ENCODE measurements around the gene CDH23. TPM values are rescaled to one million over a fixed set of nuclear protein-coding genes. Genes with fewer than 3 reads are reported as not detected.
"Not testable (repeated sequence)": the region's sequence is repeated elsewhere in the genome, so short reads cannot be mapped to it uniquely, and the experiment has no call there.

Gene CDH23
- total and polyA plus RNA-seq, 7 donors: 1.00 to 3.8 (median 1.9) TPM

- Histone ChIP-seq H3K27ac (peak overlapping the region; percentile 97), H3K27me3 (ENCODE audit: insufficient read depth in 3 of 3, low read length in 2 of 3) (no peaks in the 10 kb centered on the region), H3K36me3 (ENCODE audit: insufficient read depth in 1 of 2, low read depth in 1 of 2) (no peaks in the 10 kb centered on the region), H3K9me3 (no peaks in the 10 kb centered on the region), H3K4me1 (peaks cover 47% of the 10 kb centered on the region), H3K4me3 (peak overlapping the region; percentile 82)
- WGBS, 3 donors: 47 to 69% (median 53%) methylated on average over 11 of the region's 11 CpGs
- TF ChIP-seq, protein P1, sequence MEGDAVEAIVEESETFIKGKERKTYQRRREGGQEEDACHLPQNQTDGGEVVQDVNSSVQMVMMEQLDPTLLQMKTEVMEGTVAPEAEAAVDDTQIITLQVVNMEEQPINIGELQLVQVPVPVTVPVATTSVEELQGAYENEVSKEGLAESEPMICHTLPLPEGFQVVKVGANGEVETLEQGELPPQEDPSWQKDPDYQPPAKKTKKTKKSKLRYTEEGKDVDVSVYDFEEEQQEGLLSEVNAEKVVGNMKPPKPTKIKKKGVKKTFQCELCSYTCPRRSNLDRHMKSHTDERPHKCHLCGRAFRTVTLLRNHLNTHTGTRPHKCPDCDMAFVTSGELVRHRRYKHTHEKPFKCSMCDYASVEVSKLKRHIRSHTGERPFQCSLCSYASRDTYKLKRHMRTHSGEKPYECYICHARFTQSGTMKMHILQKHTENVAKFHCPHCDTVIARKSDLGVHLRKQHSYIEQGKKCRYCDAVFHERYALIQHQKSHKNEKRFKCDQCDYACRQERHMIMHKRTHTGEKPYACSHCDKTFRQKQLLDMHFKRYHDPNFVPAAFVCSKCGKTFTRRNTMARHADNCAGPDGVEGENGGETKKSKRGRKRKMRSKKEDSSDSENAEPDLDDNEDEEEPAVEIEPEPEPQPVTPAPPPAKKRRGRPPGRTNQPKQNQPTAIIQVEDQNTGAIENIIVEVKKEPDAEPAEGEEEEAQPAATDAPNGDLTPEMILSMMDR (IDR thresholded peaks at IDR 0.05): no peak
- intact Hi-C loops (cut with DNase I): no loop called here
- DNase-seq (no peak), ATAC-seq (no peak)
Observed at GRCh38 chr10:71848325-71849275, 451.9 kb downstream of the CDH23 start.

DNA sequence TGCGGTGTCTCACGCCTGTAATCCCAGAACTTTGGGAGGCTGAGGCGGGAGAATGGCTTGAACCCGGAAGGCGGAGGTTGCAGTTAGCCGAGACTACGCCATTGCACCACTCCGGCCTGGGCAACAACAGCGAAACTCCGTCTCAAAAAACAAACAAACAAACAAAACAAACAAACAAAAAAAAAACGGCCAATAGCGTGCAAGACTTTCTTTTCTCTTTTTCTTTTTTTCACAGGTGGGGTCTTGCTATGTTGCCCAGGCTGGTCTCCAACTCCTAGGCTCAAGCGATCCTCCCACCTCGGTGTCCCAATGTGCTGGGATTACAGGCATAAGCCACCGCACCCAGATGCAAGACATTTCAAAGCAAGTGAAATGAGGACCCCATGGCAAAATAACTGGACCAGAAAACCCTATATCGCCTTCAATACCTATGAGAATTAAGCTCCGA, 452.8 kb downstream of the CDH23 start:
- ATAC-seq (no peak), DNase-seq (no peak)
- H3K4me3 ChIP-seq: peak overlapping the region; percentile 82
- no peaks in the 10 kb centered on the region for H3K27me3 ChIP-seq (ENCODE audit: insufficient read depth in 3 of 3, low read length in 2 of 3)
- TF ChIP-seq, protein P1 (IDR thresholded peaks at IDR 0.05): no peak
- peak overlapping the region; percentile 97 for H3K27ac ChIP-seq
- H3K36me3 ChIP-seq (ENCODE audit: insufficient read depth in 1 of 2, low read depth in 1 of 2): no peaks in the 10 kb centered on the region
- intact Hi-C loops (cut with DNase I): no loop called here
- 74 to 88% (median 78%) methylated on average over 17 of the region's 17 CpGs for WGBS, 3 donors
- H3K9me3 ChIP-seq: no peaks in the 10 kb centered on the region
- peaks cover 39% of the 10 kb centered on the region for H3K4me1 ChIP-seq

GRCh38 chr10:71850021-71850742, 453.5 kb downstream of the CDH23 start:
- no peak for DNase-seq
- no peaks in the 10 kb centered on the region for H3K27me3 ChIP-seq (ENCODE audit: insufficient read depth in 3 of 3, low read length in 2 of 3)
- intact Hi-C loops (cut with DNase I): no loop called here
- H3K9me3 ChIP-seq: no peaks in the 10 kb centered on the region
- TF ChIP-seq, protein P1 (IDR thresholded peaks at IDR 0.05): no peak
- ATAC-seq: no peak
- peak overlapping the region; percentile 82 for H3K4me3 ChIP-seq
- H3K27ac ChIP-seq: peak overlapping the region; percentile 97
- 2 to 4% (median 4%) methylated on average over 13 of the region's 13 CpGs for WGBS, 3 donors
- peaks cover 33% of the 10 kb centered on the region for H3K4me1 ChIP-seq
- H3K36me3 ChIP-seq (ENCODE audit: insufficient read depth in 1 of 2, low read depth in 1 of 2): no peaks in the 10 kb centered on the region

DNA sequence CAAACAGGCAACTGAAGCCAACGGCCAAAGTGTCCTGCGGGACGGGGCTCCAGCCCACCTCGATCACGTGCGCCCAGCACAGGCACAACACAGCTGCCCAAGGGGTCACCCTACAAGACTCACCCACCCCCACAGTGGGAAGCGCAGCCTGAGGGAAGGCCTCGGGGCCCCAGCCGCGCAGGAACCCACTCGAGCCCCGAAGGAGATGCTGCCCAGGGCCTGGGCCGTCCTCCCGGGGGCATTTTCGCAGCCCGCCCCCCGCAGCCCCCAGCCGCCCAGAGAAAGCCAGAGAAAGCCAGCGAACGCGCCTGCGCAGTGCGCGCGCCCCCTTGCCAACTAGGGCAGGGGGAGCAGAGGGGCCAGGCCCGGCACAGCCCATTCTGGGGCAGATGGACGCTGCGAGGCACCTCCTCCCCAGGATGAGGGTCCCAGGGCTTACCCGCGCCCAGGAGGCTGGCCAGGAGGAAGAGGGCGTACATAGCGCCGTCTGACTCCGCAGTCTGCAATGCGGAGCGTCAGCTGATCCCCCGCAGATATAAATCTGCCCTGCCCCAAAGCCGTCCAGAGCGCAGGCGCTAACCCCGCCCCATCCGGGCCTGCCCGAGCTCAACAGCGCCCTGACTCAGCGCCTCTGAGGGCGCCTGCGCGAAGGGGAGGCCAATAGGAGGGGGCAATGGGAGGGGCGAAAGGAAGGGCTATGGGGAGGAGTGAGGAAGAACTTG, 454.2 kb downstream of the CDH23 start, which contains the start of gene PSAP:
PSAP (minus strand) TSS at position 509 of the 722 bp plus-strand sequence; CDS start at position 479, 30 bp downstream.
- no peaks in the 10 kb centered on the region for H3K27me3 ChIP-seq (ENCODE audit: insufficient read depth in 3 of 3, low read length in 2 of 3)
- ATAC-seq (peak; percentile 93 to 96 (median 96)), DNase-seq (peak; percentile 100)
- intact Hi-C loops (cut with DNase I): no loop called here
- TF ChIP-seq, protein P1 (IDR thresholded peaks at IDR 0.05): no peak
- no peaks in the 10 kb centered on the region for H3K36me3 ChIP-seq (ENCODE audit: insufficient read depth in 1 of 2, low read depth in 1 of 2)
- peak within 1 kb of the TSS; percentile 82 for H3K4me3 ChIP-seq
- H3K9me3 ChIP-seq: no peaks in the 10 kb centered on the region
- WGBS, 3 donors: 0 to 1% (median 1%) methylated on average over 49 of the region's 49 CpGs
- peaks cover 27% of the 10 kb centered on the region for H3K4me1 ChIP-seq
- H3K27ac ChIP-seq: peak within 1 kb of the TSS; percentile 97

DNA sequence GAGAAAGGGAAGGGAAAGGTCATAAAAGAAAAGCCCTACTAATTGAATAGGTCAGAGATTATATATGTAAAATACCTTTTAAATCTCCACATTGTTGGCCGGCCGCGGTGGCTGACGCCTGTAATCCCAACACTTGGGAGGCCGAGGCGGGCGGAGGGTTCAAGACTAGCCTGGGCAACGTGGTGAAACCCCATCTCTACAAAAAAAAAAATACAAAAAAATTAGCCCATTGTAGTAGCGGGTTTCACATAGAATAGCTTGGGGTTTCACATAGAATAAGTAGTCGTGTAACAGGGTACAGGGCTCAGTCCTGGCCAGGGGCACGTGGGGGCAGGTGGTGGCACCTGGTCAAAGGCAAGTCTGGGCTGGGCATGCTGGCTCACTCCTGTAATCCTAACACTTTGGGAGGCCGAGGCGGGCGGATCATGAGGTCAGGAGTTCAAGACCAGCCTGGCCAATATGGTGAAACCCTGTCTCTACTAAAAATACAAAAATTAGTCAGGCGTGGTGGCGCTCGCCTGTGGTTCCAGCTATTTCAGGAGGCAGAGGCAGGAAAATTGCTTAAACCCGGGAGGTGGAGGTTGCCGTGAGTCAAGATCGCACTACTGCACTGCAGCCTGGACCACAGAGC, 454.9 kb downstream of the CDH23 start:
- intact Hi-C loops (cut with DNase I): not testable (repeated sequence)
- peaks cover 20% of the 10 kb centered on the region for H3K4me1 ChIP-seq

More for the DNA sequence above, 454.9 kb downstream of the CDH23 start:
- ATAC-seq (peak; percentile 34 to 57 (median 50)), DNase-seq (peak; percentile 42 to 72)
- Histone ChIP-seq H3K27ac (peak overlapping the region; percentile 97), H3K4me3 (peak overlapping the region; percentile 82)
- H3K9me3 ChIP-seq; H3K27me3 ChIP-seq (ENCODE audit: insufficient read depth in 3 of 3, low read length in 2 of 3); H3K36me3 ChIP-seq (ENCODE audit: insufficient read depth in 1 of 2, low read depth in 1 of 2): not testable (repeated sequence)
- 35 to 43% (median 40%) methylated on average over 20 of the region's 20 CpGs for WGBS, 3 donors

All from psoas muscle (tissue), 8 donors.